ENCODE data around the gene CNTN4. TPM values are rescaled to one million over a fixed set of nuclear protein-coding genes. Genes with fewer than 3 reads are reported as not detected.

The CNTN4 gene
- polyA plus RNA-seq, 3 donors from 2014 or later = not detected

- DNase-seq = no peak
- Mint-ChIP-seq H3K4me3 (no peak overlapping the region), H3K36me3 (no peaks in the 10 kb centered on the region), H3K9me3 (no peaks in the 10 kb centered on the region), H3K27me3 (ENCODE audit: low read depth in 3 of 3) (peaks cover 2 to 12% (median 2%) of the 10 kb centered on the region in 3 donors), H3K4me1 (no peaks in the 10 kb centered on the region), H3K27ac (no peak overlapping the region)
Measured at GRCh38 chr3:3053974-3054373, 955.3 kb downstream of the CNTN4 start.

DNA sequence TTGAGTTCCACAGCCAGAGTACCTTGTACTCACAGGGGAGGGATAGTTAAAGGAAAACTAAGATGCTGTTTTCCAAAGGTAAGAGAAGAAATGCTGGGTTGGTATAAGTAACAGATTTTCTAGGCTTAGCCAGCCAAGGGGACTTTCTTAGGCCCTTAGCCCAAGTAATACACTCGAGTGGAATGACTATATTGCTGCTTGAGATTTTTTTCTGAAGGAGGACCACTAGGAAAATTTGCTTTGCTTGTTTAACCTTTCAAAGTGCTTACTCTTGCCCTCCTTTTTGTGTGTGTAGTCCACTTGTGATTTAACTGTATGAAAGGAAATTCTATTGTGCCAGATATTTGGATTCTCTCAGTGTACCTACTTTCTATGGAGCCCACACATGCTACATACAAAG, 961.0 kb downstream of the CNTN4 start:
- H3K27ac Mint-ChIP-seq = no peak overlapping the region
- DNase-seq = no peak
- H3K4me1 Mint-ChIP-seq = no peaks in the 10 kb centered on the region
- H3K27me3 Mint-ChIP-seq (ENCODE audit: low read depth in 3 of 3) = peaks cover 0 to 3% (median 2%) of the 10 kb centered on the region in 3 donors
- no peaks in the 10 kb centered on the region for H3K9me3 Mint-ChIP-seq
- no peaks in the 10 kb centered on the region for H3K36me3 Mint-ChIP-seq
- H3K4me3 Mint-ChIP-seq = no peak overlapping the region

DNA sequence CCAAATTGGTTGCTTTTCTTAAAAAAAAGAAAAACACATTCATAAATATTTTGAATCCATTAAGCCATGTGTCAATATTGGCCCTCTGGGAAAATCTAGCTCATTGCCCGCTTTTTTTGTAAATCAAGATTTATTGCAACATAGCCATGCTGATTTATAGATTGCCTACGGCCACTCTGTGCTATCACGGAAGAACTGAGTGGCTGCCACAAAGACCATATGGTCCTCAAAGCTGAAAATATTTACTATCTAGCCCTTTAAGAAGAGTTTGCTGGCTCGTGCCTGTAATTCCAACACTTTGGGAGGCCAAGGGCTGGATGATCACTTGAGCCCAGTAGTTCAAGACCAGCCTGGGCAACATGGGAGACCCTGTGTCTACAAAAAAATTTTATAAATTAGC, 965.6 kb downstream of the CNTN4 start:
- no peak overlapping the region for H3K27ac Mint-ChIP-seq
- no peak for DNase-seq
- H3K36me3 Mint-ChIP-seq = no peaks in the 10 kb centered on the region
- H3K4me1 Mint-ChIP-seq = no peaks in the 10 kb centered on the region
- no peak overlapping the region for H3K4me3 Mint-ChIP-seq
- H3K27me3 Mint-ChIP-seq (ENCODE audit: low read depth in 3 of 3) = peaks cover 0 to 4% (median 0%) of the 10 kb centered on the region in 3 donors
- H3K9me3 Mint-ChIP-seq = no peaks in the 10 kb centered on the region

DNA sequence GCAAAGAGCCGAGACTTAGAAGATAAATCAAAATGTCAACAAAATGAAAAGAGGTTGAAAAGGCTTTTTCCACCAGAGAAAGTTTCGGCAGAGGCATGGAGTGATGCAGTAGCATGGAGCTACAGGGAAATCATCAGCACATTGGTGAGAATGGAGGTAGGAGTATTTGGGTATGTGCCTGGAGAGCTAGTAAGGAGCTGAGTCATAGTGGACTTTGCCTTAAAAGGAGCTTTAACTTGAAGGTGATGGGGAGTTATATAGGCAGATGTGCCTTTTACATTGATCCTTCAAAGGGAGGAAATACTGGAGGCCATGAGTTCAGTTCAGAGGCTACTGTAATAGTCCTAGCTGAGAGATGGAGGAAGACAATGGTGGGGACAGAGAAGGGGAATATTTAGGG, 967.2 kb downstream of the CNTN4 start:
- H3K4me3 Mint-ChIP-seq = no peak overlapping the region
- H3K27ac Mint-ChIP-seq = no peak overlapping the region
- no peaks in the 10 kb centered on the region for H3K4me1 Mint-ChIP-seq
- no peaks in the 10 kb centered on the region for H3K36me3 Mint-ChIP-seq
- no peaks in the 10 kb centered on the region for H3K9me3 Mint-ChIP-seq
- H3K27me3 Mint-ChIP-seq (ENCODE audit: low read depth in 3 of 3) = peaks cover 0 to 4% (median 0%) of the 10 kb centered on the region in 3 donors
- no peak for DNase-seq

DNA sequence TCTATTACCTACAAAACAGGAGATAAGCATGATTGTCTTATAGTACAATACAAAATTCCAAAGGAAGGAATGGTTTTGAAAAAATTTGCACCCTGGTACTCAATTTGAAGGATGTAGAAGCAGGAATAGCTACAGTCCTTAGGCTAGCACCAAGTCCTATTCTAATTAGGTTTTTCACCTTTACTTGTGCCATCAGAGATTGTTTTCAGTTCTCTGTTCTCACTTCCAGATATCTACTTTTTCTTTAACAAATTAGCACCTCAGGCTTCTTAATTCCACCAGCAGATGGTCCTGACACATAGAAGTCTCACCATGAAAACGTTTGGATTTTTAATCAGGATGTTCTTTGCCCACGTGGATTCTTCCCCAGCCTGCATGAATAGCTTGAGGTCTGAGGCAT, 967.7 kb downstream of the CNTN4 start:
- no peaks in the 10 kb centered on the region for H3K4me1 Mint-ChIP-seq
- no peak overlapping the region for H3K4me3 Mint-ChIP-seq
- H3K27ac Mint-ChIP-seq = no peak overlapping the region

GRCh38 chr3:3066910-3067309, 968.2 kb downstream of the CNTN4 start:
- Mint-ChIP-seq H3K36me3 (no peaks in the 10 kb centered on the region), H3K27me3 (ENCODE audit: low read depth in 3 of 3) (peaks cover 0 to 4% (median 4%) of the 10 kb centered on the region in 3 donors), H3K9me3 (no peaks in the 10 kb centered on the region), H3K4me1 (no peaks in the 10 kb centered on the region), H3K27ac (no peak overlapping the region), H3K4me3 (no peak overlapping the region)
- DNase-seq = no peak

More for the DNA sequence above, 967.7 kb downstream of the CNTN4 start:
- Mint-ChIP-seq H3K27me3 (ENCODE audit: low read depth in 3 of 3) (peaks cover 0 to 4% (median 2%) of the 10 kb centered on the region in 3 donors), H3K36me3 (no peaks in the 10 kb centered on the region), H3K9me3 (no peaks in the 10 kb centered on the region)
- DNase-seq = no peak

- Mint-ChIP-seq H3K36me3 (no peaks in the 10 kb centered on the region), H3K4me1 (no peaks in the 10 kb centered on the region), H3K4me3 (no peak overlapping the region), H3K27ac (no peak overlapping the region), H3K9me3 (no peaks in the 10 kb centered on the region), H3K27me3 (ENCODE audit: low read depth in 3 of 3) (peaks cover 0 to 4% (median 2%) of the 10 kb centered on the region in 3 donors)
- DNase-seq = no peak
Measured at GRCh38 chr3:3068358-3068881, 969.8 kb downstream of the CNTN4 start.

- Mint-ChIP-seq H3K4me1 (no peaks in the 10 kb centered on the region), H3K4me3 (no peak overlapping the region), H3K27me3 (ENCODE audit: low read depth in 3 of 3) (peaks cover 0 to 4% (median 2%) of the 10 kb centered on the region in 3 donors), H3K36me3 (no peaks in the 10 kb centered on the region), H3K9me3 (no peaks in the 10 kb centered on the region), H3K27ac (no peak overlapping the region)
- DNase-seq = no peak
Measured at GRCh38 chr3:3069723-3070122, 971.1 kb downstream of the CNTN4 start.

DNA sequence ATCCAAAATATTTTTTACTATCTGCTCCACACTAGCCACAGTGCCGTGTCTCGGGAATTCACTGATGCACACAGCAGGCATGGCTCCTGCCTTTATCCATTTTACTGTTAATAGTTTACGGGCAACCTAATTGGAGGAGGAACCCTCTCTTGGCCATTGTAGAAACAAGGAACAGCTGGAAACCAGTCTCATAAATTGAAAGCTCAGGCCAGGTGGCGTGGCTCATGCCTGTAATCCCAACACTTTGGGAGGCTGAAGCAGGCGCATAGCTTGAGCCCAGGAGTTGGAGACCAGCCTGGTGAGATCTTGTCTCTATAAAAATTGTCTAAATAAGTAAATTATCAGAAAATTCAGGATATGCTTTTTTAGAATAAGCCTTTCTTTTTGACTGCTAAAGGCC, 972.5 kb downstream of the CNTN4 start:
- DNase-seq = no peak
- Mint-ChIP-seq H3K4me3 (no peak overlapping the region), H3K27ac (no peak overlapping the region)

DNA sequence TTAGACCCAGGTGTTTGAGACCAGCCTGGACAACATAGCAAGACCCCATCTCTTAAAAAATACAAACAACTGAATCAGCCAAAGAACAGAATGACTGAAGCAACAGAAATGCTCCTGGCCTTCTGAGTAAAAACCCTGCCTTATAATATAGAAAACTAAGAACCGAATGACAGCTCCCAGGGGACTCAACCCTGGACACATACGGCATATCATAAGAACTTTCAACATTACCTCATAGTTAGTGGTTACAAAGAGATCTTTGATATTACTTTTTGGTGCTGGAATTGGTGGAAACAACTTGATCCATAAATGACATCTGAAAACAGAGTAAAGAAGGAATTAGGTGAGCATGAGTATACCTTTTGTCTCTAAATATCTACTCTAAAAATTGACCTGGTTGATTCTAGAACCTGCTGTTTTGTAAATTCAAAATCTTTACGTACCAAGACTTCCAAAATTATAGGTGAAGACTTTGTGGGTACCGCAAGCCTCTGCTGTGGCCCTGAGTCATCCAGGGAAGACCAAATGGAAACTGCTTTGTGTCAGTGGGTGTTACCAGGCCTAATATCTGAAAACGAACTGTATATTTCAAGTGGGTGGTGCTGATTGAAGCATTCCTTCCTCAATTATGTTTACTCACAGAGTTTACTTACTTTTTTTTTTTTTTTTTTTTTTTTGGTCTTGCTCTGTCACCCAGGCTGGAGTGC, 976.0 kb downstream of the CNTN4 start:
- Mint-ChIP-seq H3K9me3 (no peaks in the 10 kb centered on the region), H3K27ac (no peak overlapping the region), H3K27me3 (ENCODE audit: low read depth in 3 of 3) (peaks cover 0 to 7% (median 0%) of the 10 kb centered on the region in 3 donors), H3K4me3 (no peak overlapping the region), H3K36me3 (no peaks in the 10 kb centered on the region), H3K4me1 (no peaks in the 10 kb centered on the region)
- no peak for DNase-seq

More for the DNA sequence above, 972.5 kb downstream of the CNTN4 start:
- H3K9me3 Mint-ChIP-seq = no peaks in the 10 kb centered on the region
- no peaks in the 10 kb centered on the region for H3K36me3 Mint-ChIP-seq
- no peaks in the 10 kb centered on the region for H3K4me1 Mint-ChIP-seq
- H3K27me3 Mint-ChIP-seq (ENCODE audit: low read depth in 3 of 3) = peaks cover 0 to 4% (median 0%) of the 10 kb centered on the region in 3 donors

DNA sequence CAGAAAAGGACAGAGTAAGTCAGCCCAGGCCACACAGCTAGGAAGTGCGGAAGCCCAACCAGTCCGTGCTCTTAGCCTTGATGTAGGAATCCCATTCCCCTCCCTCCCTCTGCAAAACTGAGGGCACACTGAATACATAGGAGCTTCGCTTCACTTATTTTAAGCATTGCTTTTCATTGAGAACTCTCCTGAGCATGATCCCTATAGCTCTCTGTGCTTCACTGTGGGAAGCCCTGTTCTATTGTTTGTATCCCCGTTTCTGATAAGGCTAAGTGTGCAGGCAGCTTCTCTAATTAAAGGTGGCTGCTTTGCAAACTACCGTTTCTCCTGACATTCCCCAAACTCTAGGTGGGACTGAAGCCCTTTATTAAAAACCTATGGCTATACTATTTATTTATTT, 981.6 kb downstream of the CNTN4 start:
- no peak for DNase-seq
- Mint-ChIP-seq H3K4me3 (no peak overlapping the region), H3K9me3 (no peaks in the 10 kb centered on the region)

GRCh38 chr3:3081381-3082233, 982.9 kb downstream of the CNTN4 start:
- no peak for DNase-seq
- Mint-ChIP-seq H3K9me3 (no peaks in the 10 kb centered on the region), H3K36me3 (no peaks in the 10 kb centered on the region), H3K4me3 (no peak overlapping the region), H3K27me3 (ENCODE audit: low read depth in 3 of 3) (peaks cover 0 to 4% (median 0%) of the 10 kb centered on the region in 3 donors), H3K4me1 (no peaks in the 10 kb centered on the region), H3K27ac (no peak overlapping the region)

More for the DNA sequence above, 981.6 kb downstream of the CNTN4 start:
- Mint-ChIP-seq H3K36me3 (no peaks in the 10 kb centered on the region), H3K27me3 (ENCODE audit: low read depth in 3 of 3) (peaks cover 0 to 4% (median 0%) of the 10 kb centered on the region in 3 donors), H3K27ac (no peak overlapping the region), H3K4me1 (no peaks in the 10 kb centered on the region)

DNA sequence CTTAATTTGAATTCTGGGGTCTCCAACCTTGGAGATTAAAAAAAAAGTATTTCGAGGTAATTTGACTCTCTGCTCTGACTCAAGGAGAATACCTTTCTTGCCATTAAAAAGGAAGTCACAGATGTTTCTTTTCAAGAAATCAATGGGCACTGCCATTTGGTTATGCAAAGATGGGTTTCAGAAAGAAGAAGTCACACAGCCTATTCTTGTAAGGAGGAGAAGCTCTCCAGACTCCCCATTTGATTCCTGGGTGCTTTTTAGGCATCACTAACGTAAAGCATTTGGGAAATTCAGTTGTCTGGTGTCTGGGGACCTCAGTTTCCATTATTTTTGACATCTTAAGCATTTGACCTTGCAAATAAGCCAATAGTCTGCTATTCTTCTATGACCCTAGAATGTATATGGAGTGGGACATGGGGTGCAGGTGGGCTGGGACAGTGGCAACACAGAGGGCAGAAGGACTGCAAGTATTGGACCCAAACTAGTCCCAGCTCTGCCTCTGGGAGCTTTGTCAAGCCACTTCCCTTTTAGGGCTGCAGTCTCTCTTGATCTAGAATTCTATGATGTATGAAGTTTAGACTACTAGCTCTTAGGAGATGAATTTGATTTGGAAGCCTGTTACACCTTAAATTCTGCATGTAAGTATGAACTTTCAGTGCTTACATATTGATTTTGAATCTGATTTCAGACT, 983.7 kb downstream of the CNTN4 start:
- no peak for DNase-seq
- H3K27ac Mint-ChIP-seq = no peak overlapping the region
- H3K4me3 Mint-ChIP-seq = no peak overlapping the region
- no peaks in the 10 kb centered on the region for H3K36me3 Mint-ChIP-seq
- peaks cover 0 to 4% (median 0%) of the 10 kb centered on the region in 3 donors for H3K27me3 Mint-ChIP-seq (ENCODE audit: low read depth in 3 of 3)
- no peaks in the 10 kb centered on the region for H3K9me3 Mint-ChIP-seq
- H3K4me1 Mint-ChIP-seq = no peaks in the 10 kb centered on the region

GRCh38 chr3:3084890-3085289, 986.2 kb downstream of the CNTN4 start:
- Mint-ChIP-seq H3K27me3 (ENCODE audit: low read depth in 3 of 3) (peaks cover 0 to 2% (median 1%) of the 10 kb centered on the region in 3 donors), H3K4me3 (no peak overlapping the region), H3K27ac (no peak overlapping the region), H3K9me3 (no peaks in the 10 kb centered on the region), H3K36me3 (no peaks in the 10 kb centered on the region), H3K4me1 (no peaks in the 10 kb centered on the region)
- no peak for DNase-seq
